DND-41 (cell line): Measurements from ENCODE around the gene CAT.

Experiments used
- ATAC-seq: fragments of 200-7000 bp; cut with Tn5 transposase; 3 replicates; pipeline ENCODE4 v1.9.1; 2021; ENCODE audit warnings: low read depth; ENCODE audit not compliant: insufficient read depth
- DNase-seq: peaks from one replicate; pipeline ENCODE4 v3.0.0-alpha.2; 2020
- H2AFZ ChIP-seq: 2 replicates; pipeline ENCODE4 v1.6.0; 2012; ENCODE audit warnings: low read depth, low read length
- H3K27ac ChIP-seq: 2 replicates; pipeline ENCODE4 v1.5.1; 2012; ENCODE audit warnings: low read length, inconsistent platforms
- H3K27me3 ChIP-seq: fragments of 200-600 bp; sonication (generic); 2 replicates; pipeline ENCODE4 v1.6.0; 2012; ENCODE audit warnings: low read length, mild to moderate bottlenecking, inconsistent platforms; ENCODE audit not compliant: insufficient read depth, poor library complexity
- H3K36me3 ChIP-seq: 2 replicates; pipeline ENCODE4 v1.5.1; 2012; ENCODE audit warnings: low read length, inconsistent platforms; ENCODE audit not compliant: insufficient read depth
- H3K4me1 ChIP-seq: 2 replicates; pipeline ENCODE4 v1.5.1; 2012; ENCODE audit warnings: mild to moderate bottlenecking, low read length; ENCODE audit not compliant: insufficient read depth
- H3K4me2 ChIP-seq: 2 replicates; pipeline ENCODE4 v1.6.0; 2012; ENCODE audit warnings: mild to moderate bottlenecking, moderate library complexity, low read length, inconsistent platforms; ENCODE audit not compliant: insufficient read depth
- H3K4me3 ChIP-seq, 2 experiments: fragments of 200-600 bp in 1 of 2; shearing (Covaris generic) in 1 of 2; 2 replicates each; pipeline ENCODE4 v1.5.1; 2012 to 2016; ENCODE audit warnings: inconsistent platforms in 2 of 2, low read length in 2 of 2, mild to moderate bottlenecking in 2 of 2, low read depth in 1 of 2, moderate library complexity in 1 of 2
- H3K79me2 ChIP-seq: 2 replicates; pipeline ENCODE4 v1.6.0; 2012; ENCODE audit warnings: low read length, inconsistent platforms; ENCODE audit not compliant: insufficient read depth
- H3K9ac ChIP-seq: 2 replicates; pipeline ENCODE4 v1.6.0; 2012; ENCODE audit warnings: low read depth, mild to moderate bottlenecking, inconsistent platforms, low read length, moderate library complexity
- H3K9me3 ChIP-seq: 2 replicates; pipeline ENCODE4 v1.5.1; 2012; ENCODE audit warnings: low read length, moderate library complexity, mild to moderate bottlenecking, inconsistent platforms; ENCODE audit not compliant: insufficient read depth, severe bottlenecking
- H4K20me1 ChIP-seq: 2 replicates; pipeline ENCODE4 v1.6.0; 2012; ENCODE audit warnings: low read length; ENCODE audit not compliant: insufficient read depth
- CTCF ChIP-seq: IDR thresholded peaks from 2 replicates; pipeline ENCODE4 v1.5.1; 2012; ENCODE audit warnings: borderline replicate concordance, low read length, moderate library complexity, mild to moderate bottlenecking; ENCODE audit not compliant: poor library complexity, severe bottlenecking; ENCODE audit errors: extremely low read depth
- EZH2 ChIP-seq: IDR thresholded peaks from 3 replicates; pipeline ENCODE4 v1.6.1; 2012; ENCODE audit warnings: borderline replicate concordance, low read depth, mild to moderate bottlenecking, moderate library complexity, low read length, inconsistent platforms; ENCODE audit not compliant: severe bottlenecking

CAT gene

GRCh38 chr11:34438529-34439507 lies at the start of gene CAT:
Gene CAT, plus strand, starts transcription at chr11:34438934. Its CDS starts 80 bp downstream, at chr11:34439014.
- Histone ChIP-seq H2AFZ (peak within 1 kb of the TSS; percentile 89), H3K36me3 (no peaks in the 10 kb centered on the region), H4K20me1 (no peaks in the 10 kb centered on the region), H3K79me2 (peaks cover 25% of the 10 kb centered on the region), H3K4me1 (peaks cover 27% of the 10 kb centered on the region), H3K27me3 (no peaks in the 10 kb centered on the region), H3K4me2 (peak within 1 kb of the TSS; percentile 91), H3K4me3 (peak within 1 kb of the TSS; percentile 46 to 77), H3K9ac (peak within 1 kb of the TSS; percentile 66), H3K9me3 (no peaks in the 10 kb centered on the region), H3K27ac (peak within 1 kb of the TSS; percentile 84)
- TF ChIP-seq EZH2 (no peak), CTCF (no peak)
- DNase-seq: peak; percentile 98
- peak; percentile 96 for ATAC-seq

GRCh38 chr11:34394771-34395300 lies 43.9 kb upstream of the CAT start:
- Histone ChIP-seq H3K4me3 (no peak overlapping the region), H3K4me2 (no peak overlapping the region), H3K79me2 (no peaks in the 10 kb centered on the region), H3K36me3 (no peaks in the 10 kb centered on the region), H4K20me1 (no peaks in the 10 kb centered on the region), H3K9me3 (no peaks in the 10 kb centered on the region), H3K27me3 (peaks cover 4% of the 10 kb centered on the region), H3K27ac (no peak overlapping the region), H2AFZ (no peak overlapping the region), H3K9ac (no peak overlapping the region), H3K4me1 (no peaks in the 10 kb centered on the region)
- TF ChIP-seq EZH2 (no peak), CTCF (no peak)
- ATAC-seq (no peak), DNase-seq (no peak)

- no peaks in the 10 kb centered on the region for H4K20me1 ChIP-seq
- no peak overlapping the region for H3K9ac ChIP-seq
- no peaks in the 10 kb centered on the region for H3K36me3 ChIP-seq
- no peaks in the 10 kb centered on the region for H3K9me3 ChIP-seq
- H2AFZ ChIP-seq: no peak overlapping the region
- ATAC-seq (no peak), DNase-seq (no peak)
- no peaks in the 10 kb centered on the region for H3K4me1 ChIP-seq
- TF ChIP-seq CTCF: no peak
- TF ChIP-seq EZH2: no peak
- H3K4me2 ChIP-seq: no peak overlapping the region
- H3K27me3 ChIP-seq: peaks cover 4% of the 10 kb centered on the region
- H3K4me3 ChIP-seq: no peak overlapping the region
- H3K27ac ChIP-seq: no peak overlapping the region
- H3K79me2 ChIP-seq: no peaks in the 10 kb centered on the region
Measured at GRCh38 chr11:34395916-34396550, 42.7 kb upstream of the CAT start.
